Endothelial cell (in vitro differentiated cells): ENCODE results near the gene COL4A5. TPM values are rescaled to one million over a fixed set of nuclear protein-coding genes. Genes with fewer than 3 reads are reported as not detected.

Experiments
- DNase-seq: peaks from one replicate; pipeline ENCODE4 v3.0.0; 2021; ENCODE audit warnings: low spot score
- H3K27ac Mint-ChIP-seq: one replicate; pipeline ENCODE4 v1.8.0; 2021; ENCODE audit warnings: mixed read lengths, inconsistent platforms; ENCODE audit not compliant: unreplicated experiment
- H3K27me3 Mint-ChIP-seq: one replicate; pipeline ENCODE4 v1.8.0; 2021; ENCODE audit warnings: mild to moderate bottlenecking, moderate library complexity, mixed read lengths, inconsistent platforms; ENCODE audit not compliant: unreplicated experiment
- H3K36me3 Mint-ChIP-seq: one replicate; pipeline ENCODE4 v1.8.0; 2021; ENCODE audit warnings: mild to moderate bottlenecking, low read depth, mixed read lengths, inconsistent platforms; ENCODE audit not compliant: unreplicated experiment
- H3K4me1 Mint-ChIP-seq: one replicate; pipeline ENCODE4 v1.8.0; 2021; ENCODE audit warnings: mild to moderate bottlenecking, mixed read lengths, inconsistent platforms; ENCODE audit not compliant: unreplicated experiment
- H3K4me3 Mint-ChIP-seq: one replicate; pipeline ENCODE4 v1.8.0; 2021; ENCODE audit warnings: mild to moderate bottlenecking, mixed read lengths, inconsistent platforms; ENCODE audit not compliant: unreplicated experiment
- H3K9me3 Mint-ChIP-seq: one replicate; pipeline ENCODE4 v1.8.0; 2021; ENCODE audit warnings: mixed read lengths, inconsistent platforms; ENCODE audit not compliant: unreplicated experiment
- total RNA-seq: library from RNA; stranded (reverse); fragmentation: NEBNext Ultra II Directional; extraction: Animal tissue kit (Norgen Biotek cat#: 25700); gene quantifications from one replicate; pipeline ENCODE4 v1.2.1, GENCODE V29; 2021; ENCODE audit not compliant: unreplicated experiment
- TF ChIP-seq, protein P1 (sequence below): fragments of 200-600 bp; sonication (generic); IDR thresholded peaks from one replicate; pipeline ENCODE4 v1.5.0; 2021; ENCODE audit warnings: antibody characterized with exemption; ENCODE audit not compliant: unreplicated experiment

The COL4A5 gene
- total RNA-seq, 1 donor from 2014 or later = 54.6 TPM

DNA sequence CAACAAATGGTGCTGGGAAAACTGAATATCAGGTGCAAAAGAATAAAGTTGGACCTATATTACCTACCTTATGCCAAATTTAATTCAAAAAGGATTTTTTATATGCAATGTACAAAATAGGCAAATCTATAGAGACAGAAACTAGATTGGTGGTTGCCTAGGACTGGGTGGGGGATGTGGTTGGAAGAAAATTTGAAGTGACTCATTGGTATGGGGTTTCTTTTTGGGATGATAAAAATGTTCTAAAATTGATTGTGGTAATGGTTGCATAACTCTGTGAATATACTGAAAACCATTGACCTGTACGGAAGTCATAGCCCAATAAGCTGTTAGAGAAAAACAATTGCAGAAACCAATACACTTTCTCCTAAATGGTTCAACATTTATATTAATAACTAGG is 72.1 kb downstream of the COL4A5 start:
- H3K4me3 Mint-ChIP-seq = no peak overlapping the region
- no peaks in the 10 kb centered on the region for H3K27me3 Mint-ChIP-seq
- H3K36me3 Mint-ChIP-seq = no peaks in the 10 kb centered on the region
- TF ChIP-seq, protein P1, sequence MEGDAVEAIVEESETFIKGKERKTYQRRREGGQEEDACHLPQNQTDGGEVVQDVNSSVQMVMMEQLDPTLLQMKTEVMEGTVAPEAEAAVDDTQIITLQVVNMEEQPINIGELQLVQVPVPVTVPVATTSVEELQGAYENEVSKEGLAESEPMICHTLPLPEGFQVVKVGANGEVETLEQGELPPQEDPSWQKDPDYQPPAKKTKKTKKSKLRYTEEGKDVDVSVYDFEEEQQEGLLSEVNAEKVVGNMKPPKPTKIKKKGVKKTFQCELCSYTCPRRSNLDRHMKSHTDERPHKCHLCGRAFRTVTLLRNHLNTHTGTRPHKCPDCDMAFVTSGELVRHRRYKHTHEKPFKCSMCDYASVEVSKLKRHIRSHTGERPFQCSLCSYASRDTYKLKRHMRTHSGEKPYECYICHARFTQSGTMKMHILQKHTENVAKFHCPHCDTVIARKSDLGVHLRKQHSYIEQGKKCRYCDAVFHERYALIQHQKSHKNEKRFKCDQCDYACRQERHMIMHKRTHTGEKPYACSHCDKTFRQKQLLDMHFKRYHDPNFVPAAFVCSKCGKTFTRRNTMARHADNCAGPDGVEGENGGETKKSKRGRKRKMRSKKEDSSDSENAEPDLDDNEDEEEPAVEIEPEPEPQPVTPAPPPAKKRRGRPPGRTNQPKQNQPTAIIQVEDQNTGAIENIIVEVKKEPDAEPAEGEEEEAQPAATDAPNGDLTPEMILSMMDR = no peak
- H3K9me3 Mint-ChIP-seq = no peaks in the 10 kb centered on the region
- DNase-seq = no peak
- H3K4me1 Mint-ChIP-seq = peaks cover 10% of the 10 kb centered on the region
- no peak overlapping the region for H3K27ac Mint-ChIP-seq

DNA sequence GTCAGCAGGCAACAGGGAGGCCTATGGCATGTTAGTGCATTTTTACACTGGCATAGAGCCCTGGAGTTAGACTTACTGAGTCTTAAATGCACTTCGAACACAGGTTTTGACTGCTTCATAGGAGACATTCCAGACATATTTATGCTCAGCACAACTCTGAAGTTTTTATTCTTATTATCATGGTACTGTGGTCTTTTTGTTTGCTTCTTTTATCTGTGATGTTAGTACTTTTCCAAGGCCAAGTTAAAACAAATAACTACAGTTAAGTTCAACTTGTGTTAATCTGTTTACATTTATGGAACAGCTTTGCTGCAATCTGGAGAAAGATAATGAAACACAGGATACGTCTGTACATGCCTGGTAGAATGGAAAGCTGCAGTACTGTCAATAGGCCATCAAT is 76.5 kb downstream of the COL4A5 start:
- Mint-ChIP-seq H3K27me3 (no peaks in the 10 kb centered on the region), H3K27ac (peak overlapping the region; percentile 71), H3K9me3 (no peaks in the 10 kb centered on the region), H3K36me3 (no peaks in the 10 kb centered on the region), H3K4me3 (no peak overlapping the region), H3K4me1 (peaks cover 10% of the 10 kb centered on the region)
- DNase-seq = no peak
- TF ChIP-seq, protein P1 = no peak

DNA sequence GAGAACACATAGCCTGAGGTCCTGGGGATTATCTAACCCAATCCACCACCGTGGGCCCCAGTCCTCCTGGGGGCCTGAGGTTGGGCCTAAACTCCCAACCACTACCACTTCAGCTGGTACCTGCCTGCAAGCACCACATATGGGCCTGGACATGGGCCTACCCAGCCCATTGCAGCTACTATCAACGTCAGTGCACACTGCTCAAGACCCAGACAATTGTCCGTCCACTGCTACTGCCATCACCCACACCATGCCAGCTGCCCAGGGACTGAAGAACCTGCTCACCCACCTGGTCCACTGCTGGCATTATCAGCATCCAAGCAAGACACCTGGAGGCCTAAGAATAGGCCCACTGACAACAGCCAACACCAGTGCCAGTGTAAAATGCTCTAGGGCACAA is 88.1 kb downstream of the COL4A5 start:
- Mint-ChIP-seq H3K27ac (no peak overlapping the region), H3K9me3 (no peaks in the 10 kb centered on the region), H3K4me1 (no peaks in the 10 kb centered on the region), H3K27me3 (no peaks in the 10 kb centered on the region), H3K4me3 (no peak overlapping the region), H3K36me3 (peaks cover 12% of the 10 kb centered on the region)
- no peak for DNase-seq
- TF ChIP-seq, protein P1 = no peak

DNA sequence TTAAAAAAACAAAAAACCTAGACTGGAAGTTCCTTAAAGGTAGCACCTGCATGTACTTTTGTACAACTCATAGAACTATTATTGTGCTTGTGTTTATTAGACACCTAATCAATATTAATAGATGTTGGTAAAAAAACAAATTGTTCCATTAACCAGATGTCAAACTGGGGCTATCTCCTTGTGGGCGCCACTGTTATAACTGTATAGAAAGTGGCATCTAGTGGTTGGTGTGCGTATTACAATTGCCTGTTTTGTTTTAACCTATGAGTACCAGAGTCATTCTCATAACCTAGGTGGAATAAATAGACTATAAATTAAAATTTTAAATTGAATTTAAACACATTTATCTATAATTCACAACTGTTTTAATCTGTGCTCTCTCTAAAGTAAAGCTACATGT is 97.4 kb downstream of the COL4A5 start:
- Mint-ChIP-seq H3K4me3 (no peak overlapping the region), H3K27me3 (no peaks in the 10 kb centered on the region), H3K9me3 (no peaks in the 10 kb centered on the region), H3K36me3 (peaks cover 5% of the 10 kb centered on the region), H3K27ac (no peak overlapping the region), H3K4me1 (no peaks in the 10 kb centered on the region)
- TF ChIP-seq, protein P1 = peak; percentile 65
- DNase-seq = peak; percentile 24

DNA sequence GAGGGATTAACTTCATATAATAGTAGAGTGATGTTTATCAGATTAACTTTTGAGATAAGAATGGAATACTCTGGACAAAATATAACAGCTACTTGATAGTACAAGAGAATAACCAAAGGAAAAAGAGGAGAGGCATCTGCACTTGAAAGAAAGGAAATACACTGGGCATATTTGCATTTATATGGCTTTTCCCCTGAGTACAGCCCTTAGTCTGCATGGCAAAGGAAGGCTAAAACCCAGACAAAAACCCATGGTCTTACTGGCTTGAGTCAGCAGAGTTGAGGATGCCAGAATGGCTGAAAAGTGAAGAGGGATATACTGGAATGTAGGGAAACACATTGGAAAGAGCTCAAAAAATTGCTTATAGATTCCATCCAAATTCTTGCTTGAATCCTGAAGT is 101.6 kb downstream of the COL4A5 start:
- Mint-ChIP-seq H3K4me1 (no peaks in the 10 kb centered on the region), H3K9me3 (no peaks in the 10 kb centered on the region), H3K36me3 (peaks cover 9% of the 10 kb centered on the region), H3K4me3 (no peak overlapping the region), H3K27ac (no peak overlapping the region), H3K27me3 (no peaks in the 10 kb centered on the region)
- DNase-seq = no peak
- TF ChIP-seq, protein P1 = no peak
